H1 (cell line): ENCODE measurements around the gene ULK2. TPM values are rescaled to one million over a fixed set of nuclear protein-coding genes. Genes with fewer than 3 reads are reported as not detected.

Experiments used
- ATF2 ChIP-seq: IDR thresholded peaks from 2 replicates; pipeline ENCODE4 v1.6.1; 2012; ENCODE audit warnings: low read length, inconsistent platforms
- BCL11A ChIP-seq, 2 experiments: IDR thresholded peaks; one replicate each; pipeline ENCODE4 v1.6.1; 2011; ENCODE audit warnings: low read depth in 2 of 2, low read length in 2 of 2, mild to moderate bottlenecking in 2 of 2
- JUND ChIP-seq: IDR thresholded peaks from 2 replicates; pipeline ENCODE4 v1.6.1; 2011; ENCODE audit warnings: mild to moderate bottlenecking, improper control_type of control experiment, low read length
- MAX ChIP-seq: IDR thresholded peaks from 2 replicates; pipeline ENCODE4 v1.6.1; 2012; ENCODE audit warnings: inconsistent platforms
- NANOG ChIP-seq: IDR thresholded peaks from 2 replicates; pipeline ENCODE4 v1.6.1; 2011; ENCODE audit warnings: low read length, low read depth, mild to moderate bottlenecking, inconsistent platforms; ENCODE audit not compliant: insufficient read depth, poor library complexity, severe bottlenecking
- POLR2A ChIP-seq, 2 experiments: IDR thresholded peaks; 1 replicate in 1 of 2; 2 replicates in 1 of 2; pipeline ENCODE4 v1.6.1; 2011; ENCODE audit warnings: low read depth in 2 of 2, low read length in 2 of 2, mild to moderate bottlenecking in 2 of 2; ENCODE audit errors: control extremely low read depth in 1 of 2
- RAD21 ChIP-seq, 2 experiments: IDR thresholded peaks in 1 of 2; conservative IDR thresholded peaks in 1 of 2; 2 replicates each; pipeline ENCODE4 v1.6.1; 2011; ENCODE audit warnings: low read depth in 2 of 2, low read length in 2 of 2, improper control_type of control experiment in 1 of 2, inconsistent platforms in 1 of 2, mild to moderate bottlenecking in 1 of 2, moderate library complexity in 1 of 2
- RNF2 ChIP-seq: fragments of 200-900, 300-1000 bp; sonication (generic); IDR thresholded peaks from 2 replicates; pipeline ENCODE4 v1.7.1; 2016; ENCODE audit warnings: borderline replicate concordance, low read depth, mild to moderate bottlenecking, antibody characterized with exemption, low read length; ENCODE audit not compliant: poor library complexity, severe bottlenecking; ENCODE audit errors: missing control alignments
- RXRA ChIP-seq: IDR thresholded peaks from 2 replicates; pipeline ENCODE4 v1.6.1; 2011; ENCODE audit warnings: low read depth, mild to moderate bottlenecking, low read length, moderate library complexity; ENCODE audit not compliant: insufficient read depth
- SAP30 ChIP-seq: fragments of 300-600 bp; sonication (generic); IDR thresholded peaks from 2 replicates; pipeline ENCODE4 v1.7.1; 2012; ENCODE audit warnings: low read length, moderate library complexity, mild to moderate bottlenecking, inconsistent platforms; ENCODE audit not compliant: insufficient read depth, insufficient replicate concordance
- SP4 ChIP-seq: IDR thresholded peaks from 2 replicates; pipeline ENCODE4 v1.6.1; 2012; ENCODE audit warnings: low read length, inconsistent platforms
- TAF7 ChIP-seq: optimal IDR thresholded peaks from 2 replicates; pipeline ENCODE3; 2011; ENCODE audit warnings: low read depth, mild to moderate bottlenecking, inconsistent platforms, low read length, moderate library complexity, borderline replicate concordance
- ZNF274 ChIP-seq: IDR thresholded peaks from 2 replicates; pipeline ENCODE4 v1.7.0; 2012; ENCODE audit warnings: low read length, borderline replicate concordance; ENCODE audit errors: extremely low read depth
- polyA plus RNA-seq, 7 experiments: library from polyadenylated mRNA; depleted of rRNA in 3 of 7; stranded (reverse) in 5 of 7; unstranded in 2 of 7; fragments of >200 nt in 5 of 7; fragments of 200-250 nt in 2 of 7; gene quantifications; 1 replicate in 5 of 7; 2 replicates in 1 of 7; 4 replicates in 1 of 7; pipeline versions ENCODE4 v1.2.1 to v1.2.3, GENCODE V29; 2011 to 2013; ENCODE audit warnings: missing spikeins in 2 of 7, mixed read lengths in 2 of 7
- total RNA-seq: library from RNA; stranded (reverse); fragmentation: NEBNext Ultra II Directional; extraction: Animal tissue kit (Norgen Biotek cat#: 25700); gene quantifications from 2 replicates; pipeline ENCODE4 v1.2.1, GENCODE V29; 2021

Gene ULK2
- total and polyA plus RNA-seq, 2 of the 8 experiments (the other 6 are each of a cell fraction or from before 2014, with no cell fraction given): 5.3 to 9.8 TPM

- TF ChIP-seq NANOG (no peak), SAP30 (no peak), MAX (peak; percentile 57), TAF7 (peak; percentile 89), RAD21 (IDR thresholded peaks at IDR 0.05 in 1 of 2, conservative IDR thresholded peaks at IDR 0.05 in 1 of 2; ENCODE audit: low read depth in 2 of 2, low read length in 2 of 2) (peak in 1 of 2 experiments; percentile 17; a peak in 1 of 4 replicates), ATF2 (0 out of 2 replicates have a peak, but pooled peaks have one; percentile 33), BCL11A (IDR thresholded peaks at IDR 0.05; ENCODE audit: low read depth in 2 of 2, low read length in 2 of 2) (no peak), JUND (no peak), ZNF274 (no peak), RXRA (no peak), SP4 (no peak), POLR2A (IDR thresholded peaks at IDR 0.05; ENCODE audit: control extremely low read depth in 1 of 2, low read depth in 2 of 2, low read length in 2 of 2) (peak in 1 of 2 experiments; percentile 80; a peak in 2 of 3 replicates), RNF2 (no peak)
Observed at GRCh38 chr17:19867329-19868078, at the start of gene ULK2 (continued).
